Fibroblast of lung (primary cell): ENCODE measurements around the gene IL1B. TPM values are rescaled to one million over a fixed set of nuclear protein-coding genes. Genes with fewer than 3 reads are reported as not detected.

Experiments
- DNase-seq, 2 donors: peaks; one replicate each; pipeline versions ENCODE4 v3.0.0 to v3.0.0-alpha.2; 2010; ENCODE audit warnings: low read depth in 2 of 2
- H2AFZ ChIP-seq: 2 replicates; pipeline ENCODE4 v1.5.1; 2012; ENCODE audit warnings: low read length, control low read depth, inconsistent platforms
- H3K27ac ChIP-seq: 2 replicates; pipeline ENCODE4 v1.5.1; 2011; ENCODE audit warnings: low read length, control low read depth; ENCODE audit not compliant: insufficient read depth
- H3K27me3 ChIP-seq: 2 replicates; pipeline ENCODE4 v1.5.1; 2011; ENCODE audit warnings: mild to moderate bottlenecking, low read length; ENCODE audit not compliant: control insufficient read depth, insufficient read depth
- H3K36me3 ChIP-seq: 2 replicates; pipeline ENCODE4 v1.5.1; 2011; ENCODE audit warnings: low read length; ENCODE audit not compliant: control insufficient read depth, insufficient read depth
- H3K4me1 ChIP-seq: 2 replicates; pipeline ENCODE4 v1.5.1; 2011; ENCODE audit warnings: low read length; ENCODE audit not compliant: control insufficient read depth, insufficient read depth; ENCODE audit errors: extremely low read depth
- H3K4me2 ChIP-seq: 2 replicates; pipeline ENCODE4 v1.5.1; 2011; ENCODE audit warnings: low read length, control low read depth; ENCODE audit not compliant: insufficient read depth; ENCODE audit errors: extremely low read depth
- H3K4me3 ChIP-seq, 4 experiments: fragments of 200-600 bp in 1 of 4; sonication (generic) in 1 of 4; replicated peaks in 1 of 4; 2 replicates each; pipeline ENCODE4 v1.5.1; 2011 to 2016; ENCODE audit warnings: low read length in 4 of 4, low read depth in 3 of 4, mild to moderate bottlenecking in 3 of 4, control low read depth in 2 of 4, inconsistent platforms in 1 of 4, mixed read lengths in 1 of 4; ENCODE audit not compliant: insufficient read depth in 1 of 4; ENCODE audit errors: control extremely low read depth in 1 of 4
- H3K79me2 ChIP-seq: 2 replicates; pipeline ENCODE4 v1.5.1; 2012; ENCODE audit warnings: mild to moderate bottlenecking, low read length, inconsistent platforms; ENCODE audit not compliant: control insufficient read depth, insufficient read depth
- H3K9ac ChIP-seq: 2 replicates; pipeline ENCODE4 v1.5.1; 2011; ENCODE audit warnings: mild to moderate bottlenecking, low read length, control low read depth; ENCODE audit not compliant: insufficient read depth
- H3K9me3 ChIP-seq: 2 replicates; pipeline ENCODE4 v1.5.1; 2012; ENCODE audit warnings: low read depth, low read length; ENCODE audit not compliant: control insufficient read depth, insufficient read depth
- H4K20me1 ChIP-seq: 2 replicates; pipeline ENCODE4 v1.5.1; 2011; ENCODE audit warnings: low read length; ENCODE audit not compliant: control insufficient read depth, insufficient read depth; ENCODE audit errors: extremely low read depth
- CTCF ChIP-seq, 2 donors: IDR thresholded peaks in 1 of 2; conservative IDR thresholded peaks in 1 of 2; 1 replicate in 1 of 2; 2 replicates in 1 of 2; pipeline ENCODE4 v1.5.1; 2011 to 2012; ENCODE audit warnings: low read length in 2 of 2, control low read depth in 1 of 2, inconsistent platforms in 1 of 2, low read depth in 1 of 2, mild to moderate bottlenecking in 1 of 2
- EZH2 ChIP-seq: IDR thresholded peaks from 2 replicates; pipeline ENCODE4 v1.5.1; 2012; ENCODE audit warnings: low read length, control low read depth, mild to moderate bottlenecking; ENCODE audit errors: missing control alignments
- polyA minus RNA-seq: library from RNA; depleted of rRNA, polyadenylated mRNA; stranded (reverse); fragments of >200 nt; gene quantifications from 2 replicates; pipeline ENCODE4 v1.2.3, GENCODE V29; 2011; ENCODE audit warnings: low replicate concordance
- polyA plus RNA-seq, 2 donors: library from polyadenylated mRNA; depleted of rRNA in 1 of 2; stranded (reverse) in 1 of 2; unstranded in 1 of 2; fragments of >200 nt; gene quantifications; 2 replicates each; pipeline ENCODE4 v1.2.1, GENCODE V29; 2011 to 2012; ENCODE audit warnings: missing spikeins in 1 of 2
- total RNA-seq: library from RNA; depleted of rRNA; stranded (reverse); fragments of >200 nt; gene quantifications from 2 replicates; pipeline ENCODE4 v1.2.1, GENCODE V29; 2014

The IL1B gene
- total RNA-seq (0.26 TPM in 1 of 2 replicates, not detected in the other), polyA plus RNA-seq (0.23 and 0.30 TPM in 2 replicates), polyA minus RNA-seq (not detected in 2 replicates)
- 0.18 TPM in 1 of 2 replicates, not detected in the other for polyA plus RNA-seq (2012)

- TF ChIP-seq EZH2 (no peak), CTCF (conservative IDR thresholded peaks at IDR 0.05 in 1 of 2, IDR thresholded peaks at IDR 0.05 in 1 of 2; ENCODE audit: low read depth in 1 of 2, low read length in 2 of 2) (no peak)
- no peak within 1 kb of the TSS for H2AFZ ChIP-seq
Measured at GRCh38 chr2:112836695-112837117, at the start of gene IL1B. Gene IL1B, minus strand, starts transcription at chr2:112836779. Its CDS starts 550 bp downstream, at chr2:112836229.

GRCh38 chr2:112886291-112886690 lies 49.7 kb upstream of the IL1B start:
- peaks cover 1% of the 10 kb centered on the region for H3K4me1 ChIP-seq
- no peaks in the 10 kb centered on the region for H3K9me3 ChIP-seq
- H2AFZ ChIP-seq = no peak overlapping the region
- TF ChIP-seq EZH2 (no peak), CTCF (conservative IDR thresholded peaks at IDR 0.05 in 1 of 2, IDR thresholded peaks at IDR 0.05 in 1 of 2; ENCODE audit: low read depth in 1 of 2, low read length in 2 of 2) (no peak)
- H3K27ac ChIP-seq = no peak overlapping the region
- H3K4me3 ChIP-seq = no peak overlapping the region
- H3K9ac ChIP-seq = no peak overlapping the region
- no peak for DNase-seq
- H3K4me2 ChIP-seq = no peak overlapping the region
- H3K36me3 ChIP-seq = no peaks in the 10 kb centered on the region
- H4K20me1 ChIP-seq = no peaks in the 10 kb centered on the region
- H3K79me2 ChIP-seq = no peaks in the 10 kb centered on the region
- H3K27me3 ChIP-seq = no peaks in the 10 kb centered on the region

More at GRCh38 chr2:112836695-112837117, at the start of gene IL1B:
- H3K4me3 ChIP-seq = no peak within 1 kb of the TSS
- DNase-seq = peak; percentile 46 to 77
- no peaks in the 10 kb centered on the region for H3K4me1 ChIP-seq
- H3K27ac ChIP-seq = no peak within 1 kb of the TSS
- no peaks in the 10 kb centered on the region for H3K9me3 ChIP-seq
- no peaks in the 10 kb centered on the region for H4K20me1 ChIP-seq
- no peak within 1 kb of the TSS for H3K9ac ChIP-seq
- H3K36me3 ChIP-seq = no peaks in the 10 kb centered on the region
- H3K4me2 ChIP-seq = no peak within 1 kb of the TSS
- H3K27me3 ChIP-seq = no peaks in the 10 kb centered on the region
- no peaks in the 10 kb centered on the region for H3K79me2 ChIP-seq

DNA sequence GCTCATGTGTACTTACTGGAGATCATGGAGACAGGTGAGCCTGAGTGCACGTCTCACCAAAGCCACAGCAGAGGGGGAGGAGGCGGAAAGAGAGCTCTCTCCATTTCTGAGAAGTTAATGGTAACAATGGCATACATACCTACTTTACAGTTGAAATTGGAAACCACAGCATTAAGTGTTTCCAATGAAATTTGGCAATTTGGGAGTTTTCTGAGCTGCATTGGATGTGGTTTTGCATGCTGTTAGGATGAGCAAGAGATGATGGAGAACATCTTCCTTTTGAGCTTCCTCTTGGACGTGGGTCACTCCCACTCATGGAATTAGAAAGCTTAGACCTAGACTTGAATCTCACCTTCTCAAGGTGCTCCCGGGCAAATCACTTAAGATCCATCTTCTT lies 48.9 kb upstream of the IL1B start:
- Histone ChIP-seq H3K4me3 (no peak overlapping the region), H2AFZ (no peak overlapping the region), H3K27me3 (no peaks in the 10 kb centered on the region), H3K9ac (no peak overlapping the region), H3K4me2 (no peak overlapping the region), H3K36me3 (no peaks in the 10 kb centered on the region), H3K79me2 (no peaks in the 10 kb centered on the region), H3K27ac (no peak overlapping the region), H4K20me1 (no peaks in the 10 kb centered on the region), H3K4me1 (peaks cover 4% of the 10 kb centered on the region), H3K9me3 (no peaks in the 10 kb centered on the region)
- no peak for DNase-seq
- TF ChIP-seq CTCF (conservative IDR thresholded peaks at IDR 0.05 in 1 of 2, IDR thresholded peaks at IDR 0.05 in 1 of 2; ENCODE audit: low read depth in 1 of 2, low read length in 2 of 2) (no peak), EZH2 (no peak)
